Measurements from ENCODE around the gene DNAJC2. TPM values are rescaled to one million over a fixed set of nuclear protein-coding genes. Genes with fewer than 3 reads are reported as not detected.

DNAJC2 gene
- total RNA-seq, 1 experiment from 2014 or later: 71.6 TPM

DNA sequence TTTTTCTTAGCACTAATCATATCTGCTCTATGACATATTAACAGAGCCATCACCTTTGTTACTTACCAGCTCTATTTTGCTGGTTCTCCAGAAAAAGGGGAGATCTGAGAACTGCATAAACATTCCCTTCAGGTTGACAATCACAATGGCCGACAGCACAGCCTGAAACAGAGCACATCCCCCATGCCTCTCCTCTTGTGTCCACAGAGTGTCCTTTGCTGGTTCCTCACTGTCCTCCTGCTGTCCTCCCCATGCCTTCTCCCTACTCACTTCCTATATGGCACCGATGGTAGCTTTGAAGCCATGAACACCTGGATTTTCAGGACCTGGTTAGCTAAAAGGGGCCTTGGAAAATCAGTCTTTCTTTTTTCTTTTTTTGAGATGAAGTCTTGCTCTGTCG lies 44.7 kb upstream of the DNAJC2 start:
- Mint-ChIP-seq H3K27me3 (ENCODE audit: insufficient read depth, unreplicated experiment) (no peaks in the 10 kb centered on the region), H3K4me1 (ENCODE audit: low read depth, unreplicated experiment) (no peaks in the 10 kb centered on the region), H3K4me3 (ENCODE audit: unreplicated experiment) (no peak overlapping the region), H3K36me3 (ENCODE audit: insufficient read depth, unreplicated experiment) (no peaks in the 10 kb centered on the region), H3K27ac (ENCODE audit: unreplicated experiment) (no peak overlapping the region), H3K9me3 (ENCODE audit: unreplicated experiment) (no peaks in the 10 kb centered on the region)
- DNase-seq: no peak
- H3K9me3 ChIP-seq: no peaks in the 10 kb centered on the region
- H3K27me3 ChIP-seq (replicated peaks; ENCODE audit: control insufficient read depth, insufficient read depth, low read length): no peaks in the 10 kb centered on the region
- BruUV-seq (replicated peaks): no TSS peak
- TF ChIP-seq, protein P1, sequence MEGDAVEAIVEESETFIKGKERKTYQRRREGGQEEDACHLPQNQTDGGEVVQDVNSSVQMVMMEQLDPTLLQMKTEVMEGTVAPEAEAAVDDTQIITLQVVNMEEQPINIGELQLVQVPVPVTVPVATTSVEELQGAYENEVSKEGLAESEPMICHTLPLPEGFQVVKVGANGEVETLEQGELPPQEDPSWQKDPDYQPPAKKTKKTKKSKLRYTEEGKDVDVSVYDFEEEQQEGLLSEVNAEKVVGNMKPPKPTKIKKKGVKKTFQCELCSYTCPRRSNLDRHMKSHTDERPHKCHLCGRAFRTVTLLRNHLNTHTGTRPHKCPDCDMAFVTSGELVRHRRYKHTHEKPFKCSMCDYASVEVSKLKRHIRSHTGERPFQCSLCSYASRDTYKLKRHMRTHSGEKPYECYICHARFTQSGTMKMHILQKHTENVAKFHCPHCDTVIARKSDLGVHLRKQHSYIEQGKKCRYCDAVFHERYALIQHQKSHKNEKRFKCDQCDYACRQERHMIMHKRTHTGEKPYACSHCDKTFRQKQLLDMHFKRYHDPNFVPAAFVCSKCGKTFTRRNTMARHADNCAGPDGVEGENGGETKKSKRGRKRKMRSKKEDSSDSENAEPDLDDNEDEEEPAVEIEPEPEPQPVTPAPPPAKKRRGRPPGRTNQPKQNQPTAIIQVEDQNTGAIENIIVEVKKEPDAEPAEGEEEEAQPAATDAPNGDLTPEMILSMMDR (IDR thresholded peaks at IDR 0.05; ENCODE audit: insufficient read depth in 1 of 2, low read depth in 1 of 2, low read length in 1 of 2, severe bottlenecking in 1 of 2, unreplicated experiment in 1 of 2): no peak
- intact Hi-C loops (cut with micrococcal nuclease; ENCODE audit: unreplicated experiment): no loop called here
- no peaks in the 10 kb centered on the region for H3K36me3 ChIP-seq (ENCODE audit: control insufficient read depth, insufficient read depth, low read length)
- CTCF ChIA-PET: no interaction called here
- no peak overlapping the region for H3K4me3 ChIP-seq (ENCODE audit: low read depth, low read length)
- no peaks in the 10 kb centered on the region for H3K4me1 ChIP-seq
- POLR2A ChIA-PET: no interaction called here

DNA sequence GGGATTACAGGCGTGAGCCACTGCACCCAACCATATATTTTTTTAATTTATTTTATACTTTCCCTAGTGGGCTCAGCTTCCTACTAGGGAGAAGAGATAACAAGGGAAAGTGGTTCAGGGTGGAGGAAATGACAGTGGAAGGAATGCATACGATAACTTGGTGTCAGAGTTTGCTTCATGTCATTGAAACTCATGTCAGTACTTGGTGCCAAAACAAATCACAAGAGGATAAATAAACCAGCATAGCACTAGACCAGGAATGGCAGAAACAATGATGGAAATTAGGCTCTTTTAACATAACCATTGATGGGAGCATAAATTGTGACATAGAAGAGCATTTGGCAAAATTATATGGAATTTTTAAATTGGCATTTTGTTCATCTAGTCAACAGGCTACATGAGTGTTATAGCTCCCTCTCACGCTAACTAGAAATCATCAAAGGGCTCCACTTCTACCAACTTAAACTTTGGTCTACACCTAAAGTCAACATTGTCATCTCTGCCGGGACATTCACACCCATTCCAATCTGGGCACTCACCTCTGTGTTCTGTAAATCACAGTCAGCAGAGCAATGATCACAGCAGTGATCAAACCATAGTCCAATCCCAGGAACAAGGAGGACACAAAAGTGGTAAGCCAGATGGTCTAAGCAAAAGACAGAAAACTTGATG lies 44.0 kb upstream of the DNAJC2 start:
- no peaks in the 10 kb centered on the region for H3K4me1 Mint-ChIP-seq (ENCODE audit: low read depth, unreplicated experiment)
- no peak overlapping the region for H3K4me3 Mint-ChIP-seq (ENCODE audit: unreplicated experiment)
- H3K36me3 Mint-ChIP-seq (ENCODE audit: insufficient read depth, unreplicated experiment): no peaks in the 10 kb centered on the region
- Histone ChIP-seq H3K27me3 (replicated peaks; ENCODE audit: control insufficient read depth, insufficient read depth, low read length) (no peaks in the 10 kb centered on the region), H3K4me3 (ENCODE audit: low read depth, low read length) (no peak overlapping the region), H3K36me3 (ENCODE audit: control insufficient read depth, insufficient read depth, low read length) (no peaks in the 10 kb centered on the region), H3K9me3 (no peaks in the 10 kb centered on the region), H3K4me1 (no peaks in the 10 kb centered on the region)
- DNase-seq: no peak
- ChIA-PET POLR2A (interaction anchor here (0.7 kb wide), 1 partner anchor 469 kb away, joined by 10 read pairs; no protein-coding TSS in a partner anchor), CTCF (no interaction called here)
- H3K27me3 Mint-ChIP-seq (ENCODE audit: insufficient read depth, unreplicated experiment): no peaks in the 10 kb centered on the region
- TF ChIP-seq, protein P1 (IDR thresholded peaks at IDR 0.05; ENCODE audit: insufficient read depth in 1 of 2, low read depth in 1 of 2, low read length in 1 of 2, severe bottlenecking in 1 of 2, unreplicated experiment in 1 of 2): no peak
- BruUV-seq (replicated peaks): no TSS peak
- H3K9me3 Mint-ChIP-seq (ENCODE audit: unreplicated experiment): no peaks in the 10 kb centered on the region
- intact Hi-C loops (cut with micrococcal nuclease; ENCODE audit: unreplicated experiment): no loop called here
- H3K27ac Mint-ChIP-seq (ENCODE audit: unreplicated experiment): no peak overlapping the region

DNA sequence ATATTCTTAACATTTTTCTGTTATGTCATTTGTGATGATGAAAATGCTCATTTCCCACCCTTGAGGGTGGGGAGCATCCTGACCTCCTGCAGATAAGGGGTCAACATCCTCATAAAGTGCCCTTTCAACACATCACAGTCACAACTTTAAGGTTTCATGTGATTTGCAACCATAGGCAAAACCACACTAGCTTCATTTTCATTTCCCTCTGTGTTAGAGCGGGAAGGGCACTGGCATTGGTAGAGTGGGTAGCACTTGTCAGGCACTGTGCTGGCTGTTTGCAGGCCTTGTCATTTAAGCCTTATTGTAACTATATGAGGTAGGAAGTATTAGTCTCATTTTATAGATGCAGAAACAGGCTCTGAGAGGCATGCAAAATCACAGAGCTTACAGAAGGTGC lies 42.7 kb upstream of the DNAJC2 start:
- Histone ChIP-seq H3K27me3 (replicated peaks; ENCODE audit: control insufficient read depth, insufficient read depth, low read length) (no peaks in the 10 kb centered on the region), H3K9me3 (no peaks in the 10 kb centered on the region), H3K4me1 (no peaks in the 10 kb centered on the region), H3K4me3 (ENCODE audit: low read depth, low read length) (no peak overlapping the region), H3K36me3 (ENCODE audit: control insufficient read depth, insufficient read depth, low read length) (no peaks in the 10 kb centered on the region)
- H3K27me3 Mint-ChIP-seq (ENCODE audit: insufficient read depth, unreplicated experiment): no peaks in the 10 kb centered on the region
- POLR2A ChIA-PET: no interaction called here
- H3K4me3 Mint-ChIP-seq (ENCODE audit: unreplicated experiment): no peak overlapping the region
- intact Hi-C loops (cut with micrococcal nuclease; ENCODE audit: unreplicated experiment): no loop called here
- no peak overlapping the region for H3K27ac Mint-ChIP-seq (ENCODE audit: unreplicated experiment)
- TF ChIP-seq, protein P1 (IDR thresholded peaks at IDR 0.05; ENCODE audit: insufficient read depth in 1 of 2, low read depth in 1 of 2, low read length in 1 of 2, severe bottlenecking in 1 of 2, unreplicated experiment in 1 of 2): no peak
- H3K9me3 Mint-ChIP-seq (ENCODE audit: unreplicated experiment): no peaks in the 10 kb centered on the region
- no peaks in the 10 kb centered on the region for H3K4me1 Mint-ChIP-seq (ENCODE audit: low read depth, unreplicated experiment)
- no peak for DNase-seq
- no TSS peak for BruUV-seq (replicated peaks)
- CTCF ChIA-PET: no interaction called here
- no peaks in the 10 kb centered on the region for H3K36me3 Mint-ChIP-seq (ENCODE audit: insufficient read depth, unreplicated experiment)
